ENCODE data around the gene CSPG4. TPM values are rescaled to one million over a fixed set of nuclear protein-coding genes. Genes with fewer than 3 reads are reported as not detected.
"Not testable (repeated sequence)": the region's sequence is repeated elsewhere in the genome, so short reads cannot be mapped to it uniquely, and the experiment has no call there.

Gene CSPG4
- total RNA-seq, 5 donors from 2014 or later (not counting 1 experiment from before 2014, with no cell fraction given), result 0.06 to 0.07 (median 0.06) TPM; not detected in 2

DNA sequence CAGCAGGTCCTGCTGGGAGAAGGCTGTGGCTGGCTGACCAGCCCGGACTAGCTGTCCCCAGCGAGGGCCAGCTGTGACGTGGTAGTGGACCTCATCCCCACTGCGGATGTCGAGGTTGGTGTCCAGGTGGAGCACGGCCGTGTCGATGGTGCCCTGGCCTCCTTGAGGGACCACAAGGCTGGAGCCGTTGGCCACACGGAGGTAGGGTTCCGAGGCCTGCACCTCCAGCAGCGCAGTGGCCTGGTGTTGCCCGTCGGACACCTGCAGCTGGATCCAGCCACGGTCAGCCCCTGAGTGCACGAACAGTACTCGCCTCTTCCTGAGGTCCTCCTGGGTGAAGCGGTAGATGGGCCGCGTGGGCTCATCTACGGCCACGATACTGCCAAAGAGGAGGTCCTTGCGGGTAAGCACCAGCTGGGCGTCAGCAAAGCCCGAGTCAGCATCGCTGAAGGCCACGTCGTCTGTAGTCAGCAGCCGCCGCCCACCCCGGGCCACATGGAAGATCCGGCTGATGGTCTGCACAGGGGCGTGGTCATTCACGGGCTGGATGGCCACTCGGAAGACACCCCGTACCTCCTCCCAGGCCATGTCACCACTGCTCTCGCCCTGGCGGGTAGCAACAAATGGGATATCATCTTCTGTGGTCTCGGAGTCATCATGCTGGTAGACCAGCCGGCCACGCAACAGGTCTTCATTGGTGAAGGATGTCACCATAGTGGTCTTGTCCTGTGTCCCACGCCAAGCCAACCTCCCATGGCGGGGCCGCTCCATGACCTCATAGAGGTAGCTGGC is 25.0 kb downstream of the CSPG4 start:
- no peaks in the 10 kb centered on the region for H3K36me3 Mint-ChIP-seq
- 90% methylated on average over 42 of the region's 44 CpGs for WGBS (ENCODE audit: insufficient coverage)
- DNase-seq (no peak), ATAC-seq (replicated peaks in 1 of 4) (no peak)
- Histone ChIP-seq H3K27me3 (replicated peaks in 1 of 2; ENCODE audit: control insufficient read depth in 2 of 2, extremely low read depth in 1 of 2, insufficient read depth in 2 of 2, low read length in 1 of 2) (peaks cover 0 to 15% of the 10 kb centered on the region in 2 experiments), H3K4me3 (ENCODE audit: control insufficient read depth in 1 of 2, extremely low read depth in 1 of 2, low read length in 1 of 2) (no peak overlapping the region), H3K4me1 (ENCODE audit: control insufficient read depth in 1 of 2, extremely low read depth in 1 of 2, insufficient read depth in 2 of 2, low read length in 2 of 2) (peaks cover 0 to 6% of the 10 kb centered on the region in 2 experiments), H3K27ac (ENCODE audit: low read length) (no peak overlapping the region), H3K9me3 (no peaks in the 10 kb centered on the region), H3K36me3 (ENCODE audit: control insufficient read depth in 2 of 2, extremely low read depth in 1 of 2, insufficient read depth in 1 of 2, low read length in 1 of 2) (no peaks in the 10 kb centered on the region)
- no peaks in the 10 kb centered on the region for H3K9me3 Mint-ChIP-seq
- CTCF ChIA-PET, result no interaction called here
- H3K4me1 Mint-ChIP-seq, result peaks cover 0 to 5% (median 0%) of the 10 kb centered on the region in 3 donors
- no peak overlapping the region for H3K4me3 Mint-ChIP-seq
- POLR2A ChIA-PET, result no interaction called here
- no peak overlapping the region for H3K27ac Mint-ChIP-seq
- peaks cover 6% of the 10 kb centered on the region in 2 donors for H3K27me3 Mint-ChIP-seq

DNA sequence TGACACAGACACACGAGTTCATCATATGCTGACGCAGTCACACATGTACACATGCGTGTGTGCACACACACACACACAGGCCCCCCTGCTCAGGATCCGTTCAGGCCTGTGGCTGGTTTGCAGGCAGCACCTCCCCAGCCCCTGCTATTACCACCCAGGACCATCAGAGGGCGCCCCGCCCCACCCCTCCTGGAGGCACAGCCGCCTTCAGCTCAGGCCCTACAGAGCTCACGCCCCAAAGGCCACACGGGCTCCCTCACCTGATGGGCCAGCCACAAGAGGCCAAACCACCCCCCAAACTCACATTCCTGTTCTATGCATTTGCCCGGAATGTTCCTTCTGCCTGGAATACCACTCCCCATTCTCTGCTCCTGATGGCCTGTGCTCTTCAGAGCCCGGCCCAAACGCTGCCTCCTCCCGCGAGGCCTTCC is 26.4 kb downstream of the CSPG4 start:
- H3K36me3 Mint-ChIP-seq; H3K4me1 ChIP-seq (ENCODE audit: control insufficient read depth in 1 of 2, extremely low read depth in 1 of 2, insufficient read depth in 2 of 2, low read length in 2 of 2); H3K36me3 ChIP-seq (ENCODE audit: control insufficient read depth in 2 of 2, extremely low read depth in 1 of 2, insufficient read depth in 1 of 2, low read length in 1 of 2); H3K9me3 ChIP-seq; H3K27ac Mint-ChIP-seq; POLR2A ChIA-PET; H3K9me3 Mint-ChIP-seq; H3K4me3 Mint-ChIP-seq; H3K27ac ChIP-seq (ENCODE audit: low read length); H3K4me1 Mint-ChIP-seq; H3K27me3 Mint-ChIP-seq; H3K4me3 ChIP-seq (ENCODE audit: control insufficient read depth in 1 of 2, extremely low read depth in 1 of 2, low read length in 1 of 2): not testable (repeated sequence)
- DNase-seq (peak; percentile 35 to 78 (median 68)), ATAC-seq (replicated peaks in 1 of 4) (peak; percentile 50 to 78 (median 68))
- CTCF ChIA-PET, result interaction anchor here (0.6 to 1.0 kb wide), 3 partner anchors 105 to 301 kb away, joined by 3 to 6 read pairs (median 6); no protein-coding TSS in a partner anchor
- 0% methylated on average over 3 of the region's 14 CpGs for WGBS (ENCODE audit: insufficient coverage)
- H3K27me3 ChIP-seq (replicated peaks in 1 of 2; ENCODE audit: control insufficient read depth in 2 of 2, extremely low read depth in 1 of 2, insufficient read depth in 2 of 2, low read length in 1 of 2), result peaks cover 0 to 13% of the 10 kb centered on the region in 2 experiments

DNA sequence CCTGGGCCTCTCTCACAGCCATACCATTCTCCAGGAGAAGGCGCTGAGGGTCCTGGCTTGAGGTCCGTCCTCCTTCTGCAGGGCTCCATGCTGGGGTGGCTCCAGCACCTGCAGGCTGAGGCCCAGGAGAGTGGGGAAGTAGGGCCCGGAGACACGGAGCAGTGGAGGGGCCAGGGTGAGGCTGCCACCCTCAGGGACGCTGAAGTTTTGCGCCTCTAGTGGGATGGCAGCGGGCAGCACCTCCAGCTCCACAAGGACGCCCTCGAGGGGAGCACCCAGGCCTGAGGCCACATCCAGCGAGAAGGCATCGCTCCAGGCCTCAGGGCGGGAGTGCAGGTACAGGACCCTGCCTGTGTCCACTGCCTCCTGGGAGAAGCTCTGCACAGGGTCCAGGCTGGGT is 27.5 kb downstream of the CSPG4 start:
- no peaks in the 10 kb centered on the region for H3K4me1 Mint-ChIP-seq
- H3K36me3 Mint-ChIP-seq, result no peaks in the 10 kb centered on the region
- DNase-seq, result no peak
- Histone ChIP-seq H3K36me3 (ENCODE audit: control insufficient read depth in 2 of 2, extremely low read depth in 1 of 2, insufficient read depth in 1 of 2, low read length in 1 of 2) (no peaks in the 10 kb centered on the region), H3K4me3 (ENCODE audit: control insufficient read depth in 1 of 2, extremely low read depth in 1 of 2, low read length in 1 of 2) (no peak overlapping the region), H3K4me1 (ENCODE audit: control insufficient read depth in 1 of 2, extremely low read depth in 1 of 2, insufficient read depth in 2 of 2, low read length in 2 of 2) (peaks cover 0 to 6% of the 10 kb centered on the region in 2 experiments), H3K27ac (ENCODE audit: low read length) (no peak overlapping the region), H3K27me3 (replicated peaks in 1 of 2; ENCODE audit: control insufficient read depth in 2 of 2, extremely low read depth in 1 of 2, insufficient read depth in 2 of 2, low read length in 1 of 2) (peaks cover 0 to 13% of the 10 kb centered on the region in 2 experiments), H3K9me3 (no peaks in the 10 kb centered on the region)
- no peak for ATAC-seq (replicated peaks in 1 of 4)
- H3K27me3 Mint-ChIP-seq, result no peaks in the 10 kb centered on the region
- H3K27ac Mint-ChIP-seq, result no peak overlapping the region
- ChIA-PET CTCF (no interaction called here), POLR2A (no interaction called here)
- no peaks in the 10 kb centered on the region for H3K9me3 Mint-ChIP-seq
- WGBS (ENCODE audit: insufficient coverage), result 65% methylated on average over 8 of the region's 12 CpGs
- H3K4me3 Mint-ChIP-seq, result no peak overlapping the region

DNA sequence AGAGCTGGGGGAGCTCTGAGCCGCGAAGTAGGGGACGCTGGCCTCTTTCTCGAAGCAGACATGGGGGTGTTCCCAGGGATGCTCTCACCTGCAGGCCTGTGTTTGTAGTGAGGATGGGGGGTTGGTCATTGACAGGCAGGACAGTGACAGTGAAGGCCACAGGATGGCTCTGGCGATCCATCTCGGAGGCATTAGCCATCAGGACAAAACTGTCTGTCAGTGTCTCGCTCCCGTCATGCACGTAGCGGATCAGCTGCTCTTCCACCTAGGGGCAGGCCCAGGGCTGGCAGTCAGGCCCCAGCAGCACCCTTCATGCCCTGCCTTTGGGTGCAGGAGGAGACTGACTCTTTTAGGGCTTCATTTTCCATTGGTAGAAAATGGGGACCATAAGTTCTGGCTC is 28.0 kb downstream of the CSPG4 start:
- ATAC-seq (replicated peaks in 1 of 4) (no peak), DNase-seq (no peak)
- Mint-ChIP-seq H3K27ac (no peak overlapping the region), H3K9me3 (no peaks in the 10 kb centered on the region), H3K4me3 (no peak overlapping the region), H3K27me3 (no peaks in the 10 kb centered on the region), H3K4me1 (no peaks in the 10 kb centered on the region), H3K36me3 (no peaks in the 10 kb centered on the region)
- peaks cover 0 to 6% of the 10 kb centered on the region in 2 experiments for H3K4me1 ChIP-seq (ENCODE audit: control insufficient read depth in 1 of 2, extremely low read depth in 1 of 2, insufficient read depth in 2 of 2, low read length in 2 of 2)
- WGBS (ENCODE audit: insufficient coverage), result 96% methylated on average over 10 of the region's 10 CpGs
- POLR2A ChIA-PET, result no interaction called here
- H3K27me3 ChIP-seq (replicated peaks in 1 of 2; ENCODE audit: control insufficient read depth in 2 of 2, extremely low read depth in 1 of 2, insufficient read depth in 2 of 2, low read length in 1 of 2), result peaks cover 0 to 10% of the 10 kb centered on the region in 2 experiments
- H3K4me3 ChIP-seq (ENCODE audit: control insufficient read depth in 1 of 2, extremely low read depth in 1 of 2, low read length in 1 of 2), result no peak overlapping the region
- CTCF ChIA-PET, result interaction anchor here (0.6 to 1.1 kb wide), 4 partner anchors 13 to 316 kb away, joined by 3 to 5 read pairs (median 3); partner anchors contain the start of gene MAN2C1 (in 1 of the 2)
- no peaks in the 10 kb centered on the region for H3K36me3 ChIP-seq (ENCODE audit: control insufficient read depth in 2 of 2, extremely low read depth in 1 of 2, insufficient read depth in 1 of 2, low read length in 1 of 2)
- no peak overlapping the region for H3K27ac ChIP-seq (ENCODE audit: low read length)
- H3K9me3 ChIP-seq, result no peaks in the 10 kb centered on the region

DNA sequence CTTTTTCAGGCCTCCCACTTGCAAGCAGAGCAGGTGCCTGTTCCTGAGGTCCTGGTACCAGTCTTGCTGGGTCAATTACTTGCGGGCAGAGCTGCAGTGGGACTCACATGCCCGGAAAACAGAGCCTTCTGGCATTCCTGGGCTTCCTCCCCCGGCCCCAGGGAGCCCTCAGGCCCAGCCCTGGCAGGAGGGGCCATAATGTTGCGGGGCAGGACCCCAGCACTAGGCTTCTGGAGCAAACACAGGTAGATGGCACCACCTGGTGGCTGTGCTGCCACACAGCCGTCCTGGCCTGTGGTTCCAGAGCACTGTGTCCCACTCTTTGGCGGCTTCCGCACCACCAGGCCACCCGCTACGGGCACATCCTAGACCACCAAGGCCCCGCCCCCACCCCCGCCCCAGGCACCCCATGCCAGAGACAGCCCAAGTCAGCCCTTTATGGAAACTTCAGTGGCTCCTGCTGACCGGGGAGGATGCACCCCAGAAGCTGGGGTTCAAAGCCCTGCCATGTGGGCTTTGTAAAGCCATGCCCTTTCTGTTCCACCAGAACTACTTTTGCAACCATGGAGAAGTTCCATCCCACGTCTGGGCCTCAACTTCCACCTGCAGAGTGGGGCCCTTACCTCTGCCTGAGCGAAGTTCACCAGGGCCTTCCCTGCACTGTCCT is 28.9 kb downstream of the CSPG4 start:
- 16% methylated on average over 12 of the region's 14 CpGs for WGBS (ENCODE audit: insufficient coverage)
- not testable (repeated sequence) for H3K4me3 Mint-ChIP-seq, H3K27me3 Mint-ChIP-seq

DNA sequence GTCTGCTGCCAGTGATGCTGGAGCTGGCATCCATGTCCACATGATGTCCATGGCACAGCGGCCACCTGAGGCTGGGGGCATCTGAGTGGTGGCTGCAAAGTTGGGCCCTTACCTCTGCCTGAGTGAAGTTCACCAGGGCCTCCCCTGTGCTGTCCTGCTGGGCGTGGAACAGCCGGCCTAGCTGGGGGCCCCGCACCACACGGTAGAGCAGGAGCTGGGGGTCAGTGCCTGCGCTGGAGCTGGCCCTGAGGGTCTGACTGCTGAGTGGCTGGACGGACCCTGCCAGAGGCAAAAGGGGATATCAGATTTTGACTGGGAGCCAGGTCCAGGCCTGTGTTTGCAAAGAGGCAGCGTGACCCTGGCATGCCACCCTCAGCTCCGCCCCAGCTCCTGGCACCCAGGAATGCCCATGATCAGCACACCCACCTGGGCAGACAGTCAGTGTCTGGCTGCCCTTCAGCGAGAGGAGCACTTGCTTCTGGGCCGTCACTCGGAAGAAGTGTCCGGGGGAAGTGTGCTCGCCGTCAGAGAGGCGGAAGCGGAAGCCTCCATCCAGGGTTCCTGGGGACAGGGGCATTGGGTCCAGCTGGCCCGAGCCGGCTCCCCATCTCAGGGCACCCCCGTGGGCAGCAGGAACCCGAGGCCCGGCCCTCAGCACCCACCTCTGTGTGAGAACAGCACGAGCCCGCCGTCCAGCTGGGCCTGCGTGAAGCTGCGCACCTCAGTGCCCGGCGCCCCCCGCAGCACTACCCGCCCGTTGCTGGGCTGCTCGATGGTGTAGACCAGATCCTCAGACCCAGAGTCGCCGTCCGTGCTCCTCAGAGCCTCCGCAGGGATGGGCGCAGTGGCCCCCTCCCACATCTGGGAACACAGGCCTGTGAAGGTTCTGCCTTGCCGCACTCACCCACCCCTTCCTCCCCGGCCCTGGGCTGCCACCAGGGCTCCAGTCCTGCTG is 30.2 kb downstream of the CSPG4 start:
- ChIA-PET POLR2A (interaction anchor here in 1 of 2 donors (0.6 kb wide), 1 partner anchor 314 kb away, joined by 3 read pairs; the partner anchor contains the start of gene MAN2C1), CTCF (no interaction called here)
- no peaks in the 10 kb centered on the region for H3K36me3 Mint-ChIP-seq
- H3K4me3 ChIP-seq (ENCODE audit: control insufficient read depth in 1 of 2, extremely low read depth in 1 of 2, low read length in 1 of 2), result no peak overlapping the region
- no peak overlapping the region for H3K27ac Mint-ChIP-seq
- H3K4me1 Mint-ChIP-seq, result no peaks in the 10 kb centered on the region
- 91% methylated on average over 33 of the region's 40 CpGs for WGBS (ENCODE audit: insufficient coverage)
- H3K4me3 Mint-ChIP-seq, result no peak overlapping the region
- ATAC-seq (replicated peaks in 1 of 4), result no peak
- no peaks in the 10 kb centered on the region for H3K27me3 Mint-ChIP-seq
- H3K9me3 ChIP-seq, result no peaks in the 10 kb centered on the region
- DNase-seq, result no peak
- peaks cover 0 to 6% of the 10 kb centered on the region in 2 experiments for H3K27me3 ChIP-seq (replicated peaks in 1 of 2; ENCODE audit: control insufficient read depth in 2 of 2, extremely low read depth in 1 of 2, insufficient read depth in 2 of 2, low read length in 1 of 2)
- no peak overlapping the region for H3K27ac ChIP-seq (ENCODE audit: low read length)
- no peaks in the 10 kb centered on the region for H3K9me3 Mint-ChIP-seq
- H3K36me3 ChIP-seq (ENCODE audit: control insufficient read depth in 2 of 2, extremely low read depth in 1 of 2, insufficient read depth in 1 of 2, low read length in 1 of 2), result no peaks in the 10 kb centered on the region
- H3K4me1 ChIP-seq (ENCODE audit: control insufficient read depth in 1 of 2, extremely low read depth in 1 of 2, insufficient read depth in 2 of 2, low read length in 2 of 2), result peaks cover 0 to 6% of the 10 kb centered on the region in 2 experiments

More for the DNA sequence above, 28.9 kb downstream of the CSPG4 start:
- H3K4me1 ChIP-seq (ENCODE audit: control insufficient read depth in 1 of 2, extremely low read depth in 1 of 2, insufficient read depth in 2 of 2, low read length in 2 of 2); H3K4me1 Mint-ChIP-seq; H3K9me3 ChIP-seq; H3K9me3 Mint-ChIP-seq; H3K27ac ChIP-seq (ENCODE audit: low read length); H3K27ac Mint-ChIP-seq; POLR2A ChIA-PET; H3K36me3 Mint-ChIP-seq; H3K4me3 ChIP-seq (ENCODE audit: control insufficient read depth in 1 of 2, extremely low read depth in 1 of 2, low read length in 1 of 2); H3K36me3 ChIP-seq (ENCODE audit: control insufficient read depth in 2 of 2, extremely low read depth in 1 of 2, insufficient read depth in 1 of 2, low read length in 1 of 2): not testable (repeated sequence)
- DNase-seq (peak; percentile 13 to 76 (median 50)), ATAC-seq (replicated peaks in 1 of 4) (peak; percentile 76 to 91 (median 78))
- CTCF ChIA-PET, result interaction anchor here (0.5 to 1.1 kb wide), 5 partner anchors 12 to 316 kb away, joined by 3 to 5 read pairs (median 4); partner anchors contain the start of gene MAN2C1 (in 1 of the 2)
- peaks cover 0 to 10% of the 10 kb centered on the region in 2 experiments for H3K27me3 ChIP-seq (replicated peaks in 1 of 2; ENCODE audit: control insufficient read depth in 2 of 2, extremely low read depth in 1 of 2, insufficient read depth in 2 of 2, low read length in 1 of 2)

All from T-cell (primary cell).